Bone marrow (tissue), 2 donors: ENCODE results near the gene CYP39A1.

Source experiments
- DNase-seq, 2 donors: peaks; one replicate each; lab custom pipeline; 2025; lab: John Stamatoyannopoulos, UW

The CYP39A1 gene

DNA sequence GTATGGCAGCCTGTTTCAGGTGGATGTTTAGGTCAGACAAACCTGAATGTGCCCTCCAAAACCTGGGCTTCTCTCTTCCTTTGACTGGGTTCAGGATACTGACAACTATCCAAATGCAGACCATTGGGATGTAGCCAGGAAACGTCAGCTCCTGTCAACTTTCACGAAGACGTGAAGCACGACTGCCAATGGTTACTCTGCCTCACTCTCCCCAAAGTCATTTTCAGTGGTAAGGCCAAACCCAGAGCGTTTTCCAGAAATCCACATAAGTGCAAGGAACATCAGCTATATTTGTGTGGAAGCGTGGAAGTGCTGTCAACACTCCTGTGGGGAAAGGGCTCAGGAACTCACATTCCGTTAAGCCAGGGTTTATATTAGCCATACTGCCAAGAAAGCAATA, 141.3 kb downstream of the CYP39A1 start:
- DNase-seq, result no peak

DNA sequence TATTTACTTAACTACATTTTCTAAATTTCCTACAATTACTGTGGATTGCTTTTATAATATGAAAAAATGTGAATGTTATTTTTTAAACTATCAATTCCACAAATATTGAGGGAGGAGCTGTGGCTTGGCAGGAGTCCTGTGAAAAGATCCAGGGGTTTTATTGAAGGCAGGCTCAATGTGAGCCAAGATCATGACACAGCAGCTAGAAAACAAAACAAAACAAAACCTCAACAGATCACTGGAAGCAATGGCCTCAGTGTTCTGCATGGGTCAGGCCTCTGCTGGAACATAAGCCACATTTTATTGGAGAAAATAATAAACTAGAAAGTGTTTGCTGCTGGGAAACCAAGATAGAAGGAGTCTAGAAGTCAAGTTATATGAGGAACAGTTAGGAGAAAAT, 142.0 kb downstream of the CYP39A1 start:
- DNase-seq, result no peak

DNA sequence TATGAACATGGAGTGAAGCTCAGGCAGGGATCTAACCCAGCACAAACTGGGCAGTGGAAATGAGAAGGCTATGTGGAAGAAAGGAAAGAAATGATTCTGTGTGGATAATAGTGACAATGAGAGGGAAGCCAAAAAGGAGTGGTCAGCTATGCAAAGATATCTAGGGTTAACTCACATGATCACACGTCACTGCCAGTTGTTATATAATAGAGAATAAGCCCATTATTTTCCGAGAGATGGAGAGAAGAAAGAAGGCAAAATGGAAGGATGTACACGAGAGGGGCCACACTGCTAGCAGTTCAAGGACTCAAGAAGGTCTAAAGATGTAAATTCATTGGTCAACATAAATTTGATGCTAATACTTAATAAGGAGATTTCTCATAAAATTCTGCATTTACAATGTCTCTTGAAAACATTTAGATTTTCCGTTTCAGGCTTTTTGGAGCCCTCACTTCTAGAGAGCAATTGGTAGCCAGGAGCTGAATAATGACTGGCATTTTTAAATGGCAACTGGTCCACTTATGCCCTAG, 142.6 kb downstream of the CYP39A1 start:
- no peak for DNase-seq

DNA sequence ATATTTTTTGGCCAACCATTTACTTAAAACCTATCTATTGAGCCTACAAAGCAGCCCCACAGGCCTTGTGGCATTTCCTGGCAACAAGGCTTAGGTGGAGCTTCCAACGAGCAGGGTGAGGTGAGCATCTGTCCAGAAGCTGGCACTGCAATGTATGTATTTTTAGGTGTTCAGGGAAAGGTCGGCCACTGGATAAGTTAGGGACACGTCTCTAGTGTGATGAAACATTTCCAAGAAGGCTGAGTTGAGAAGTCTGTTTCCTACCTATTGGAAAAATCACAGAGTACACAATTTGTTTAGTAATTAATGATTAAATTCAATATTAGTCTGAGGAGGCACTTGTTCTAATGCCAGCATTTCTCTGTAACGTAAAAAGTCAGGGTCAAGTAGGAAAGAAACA, 143.6 kb downstream of the CYP39A1 start:
- DNase-seq, result no peak

DNA sequence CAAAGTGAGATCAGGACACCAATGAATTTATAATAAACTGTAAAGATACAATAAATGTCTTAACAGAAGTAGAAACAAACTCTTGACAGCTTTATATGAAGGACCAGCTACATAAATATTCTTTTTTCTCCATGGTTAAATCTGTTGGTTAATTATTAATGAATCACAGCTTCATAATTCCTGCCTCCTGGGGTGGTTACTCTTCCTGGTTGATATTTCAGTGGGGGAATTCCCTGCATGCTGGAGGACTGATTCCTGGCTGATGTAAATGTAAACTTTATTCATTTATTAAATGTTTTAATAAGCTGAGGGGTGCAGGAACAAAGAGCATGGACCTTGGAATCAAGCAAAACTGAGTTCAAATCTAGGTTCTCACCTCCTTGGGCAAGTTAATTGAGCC, 145.2 kb downstream of the CYP39A1 start:
- DNase-seq, result no peak

DNA sequence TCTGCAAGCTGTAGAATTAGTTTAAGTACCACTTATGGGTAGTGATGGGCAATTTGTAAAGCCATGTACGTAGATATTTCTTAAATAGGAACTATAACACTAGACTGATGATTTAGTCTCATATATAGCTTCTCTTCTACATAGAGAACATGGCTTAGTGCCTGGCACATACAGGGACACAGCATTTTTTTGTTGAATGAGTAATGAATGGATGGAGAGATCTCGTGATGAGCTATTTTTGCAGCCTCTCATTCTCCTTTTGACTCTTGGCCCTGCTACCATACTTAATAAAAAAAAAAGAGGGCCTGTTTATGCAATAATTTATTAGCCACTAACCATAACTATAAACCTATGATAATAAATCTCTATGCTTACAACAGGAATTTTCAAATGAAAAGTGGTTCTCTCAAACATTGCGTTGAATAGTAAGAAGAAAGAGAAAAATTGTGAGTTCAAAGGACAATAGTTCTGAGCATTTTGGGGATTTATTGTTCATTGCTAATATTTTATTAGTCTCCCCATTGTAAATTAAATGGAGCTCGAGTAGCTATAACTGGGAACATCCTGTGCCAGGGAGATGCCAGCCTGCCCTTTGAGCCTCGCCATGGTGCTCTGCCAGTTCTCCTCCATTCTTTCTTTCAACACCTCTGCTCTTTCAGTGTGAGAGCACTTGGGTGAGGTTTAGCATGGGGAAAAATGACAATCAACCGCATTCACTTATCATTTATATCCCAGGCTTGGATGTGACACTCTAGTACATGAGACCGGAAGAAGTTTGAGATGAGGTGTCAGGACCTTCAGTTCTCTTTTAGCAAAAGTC, 146.7 kb downstream of the CYP39A1 start:
- DNase-seq, result no peak

DNA sequence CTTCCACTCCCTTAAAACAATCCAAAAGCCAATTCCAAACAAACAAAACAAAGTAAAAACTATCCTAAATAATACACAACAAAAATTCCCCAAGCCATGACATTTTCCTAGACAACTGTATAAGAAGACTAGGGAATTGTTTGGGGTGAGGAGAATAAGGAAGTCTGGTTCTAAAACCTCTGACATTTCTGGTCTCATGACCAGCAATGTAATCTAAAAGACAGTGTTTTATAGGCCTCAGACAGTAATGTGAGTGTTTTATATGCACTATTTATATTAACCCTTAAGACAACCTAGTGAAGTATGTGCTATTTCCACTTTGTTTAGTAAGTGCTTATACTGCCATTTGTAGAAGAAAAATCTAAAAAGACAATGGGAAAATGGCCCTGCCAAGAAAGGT, 148.4 kb downstream of the CYP39A1 start:
- no peak for DNase-seq

DNA sequence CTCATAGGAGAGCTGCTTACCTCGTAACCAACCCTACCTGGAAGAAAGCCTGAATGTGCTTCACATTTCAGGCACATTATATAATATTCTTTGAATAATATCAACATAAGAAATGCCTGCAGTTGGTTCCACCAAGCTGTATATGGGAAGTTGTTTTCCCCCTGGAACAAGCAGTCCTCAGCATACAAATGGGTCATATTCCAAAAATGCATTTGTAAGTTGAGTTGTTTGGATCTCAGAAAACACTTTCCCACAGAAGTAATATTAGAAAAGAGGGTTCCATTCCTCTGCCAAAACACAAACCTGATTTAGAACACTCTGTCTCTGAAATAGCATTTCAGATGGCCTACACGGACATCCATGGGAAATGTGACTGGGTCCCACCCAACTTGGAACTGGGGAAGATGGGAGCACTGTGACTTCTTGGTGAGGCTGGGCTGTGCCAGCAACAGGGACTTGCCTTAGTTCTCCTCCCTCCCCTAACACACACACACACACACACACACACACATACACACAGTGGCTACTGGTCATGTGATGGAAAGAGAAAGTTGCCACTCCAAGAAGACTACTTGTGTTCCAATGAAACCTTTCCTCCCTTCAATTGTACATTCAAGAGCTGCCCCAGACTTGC, 150.0 kb downstream of the CYP39A1 start:
- DNase-seq, result no peak

DNA sequence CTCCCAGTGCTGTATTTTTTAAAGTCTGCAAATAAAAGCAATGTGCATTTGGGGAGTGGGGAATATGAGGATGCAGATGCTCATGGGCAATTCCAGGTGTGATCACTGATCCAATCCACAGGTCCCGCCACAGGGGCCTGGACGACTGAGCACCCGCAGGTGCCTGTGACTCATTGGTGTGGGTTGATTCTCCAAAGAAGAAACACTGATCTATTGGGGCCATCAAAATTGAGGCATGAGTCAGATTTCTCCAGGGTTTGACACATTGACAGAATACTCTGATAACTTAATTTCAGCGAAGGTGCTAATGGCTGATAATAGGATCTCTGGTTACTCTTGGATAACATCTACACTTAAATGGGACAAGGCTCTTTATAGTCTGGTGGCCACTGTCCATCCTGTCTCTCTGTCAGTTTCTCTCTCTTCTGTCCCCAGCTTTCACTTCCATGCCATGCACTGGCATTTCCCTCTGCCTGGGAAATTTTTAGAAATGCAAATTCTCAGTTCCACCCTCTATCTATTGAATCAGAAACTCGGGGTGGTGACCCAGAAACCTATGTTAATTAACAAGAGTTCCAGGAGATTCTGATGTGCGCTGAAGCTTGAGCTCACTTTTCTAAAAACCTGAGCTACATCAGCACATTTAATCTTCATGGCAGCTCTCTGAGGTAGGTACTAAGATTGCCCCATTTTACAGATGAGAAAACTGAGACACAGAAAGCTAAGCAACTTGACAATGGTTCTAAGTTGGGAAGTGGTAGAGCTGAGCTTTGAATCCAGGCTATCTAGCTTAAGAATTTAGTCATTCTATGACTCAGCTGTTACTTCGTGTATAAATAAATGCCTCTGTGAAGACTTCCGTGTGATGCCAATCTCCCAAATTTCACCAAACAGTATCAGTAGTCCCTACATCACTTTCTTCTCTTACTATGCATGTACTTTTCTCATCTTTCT, 151.2 kb downstream of the CYP39A1 start:
- DNase-seq, result no peak

DNA sequence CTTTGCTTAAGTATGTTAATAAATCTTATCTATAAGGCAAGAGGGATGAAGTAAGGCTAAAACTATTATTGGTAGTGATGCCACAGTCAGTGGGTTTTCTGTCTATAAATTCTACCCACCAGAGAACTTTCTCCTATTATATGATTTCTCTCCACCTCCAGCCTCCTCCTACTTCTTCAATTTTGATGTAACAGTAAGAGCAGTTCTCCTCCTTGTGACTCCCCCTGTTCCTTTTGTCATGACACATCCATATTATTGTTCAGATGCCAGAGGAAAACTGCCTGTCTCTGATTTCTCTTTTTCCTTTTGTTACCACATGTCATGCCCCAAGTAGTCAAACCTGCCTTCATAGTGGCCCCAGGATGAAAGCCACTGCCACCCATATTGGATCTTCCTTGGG, 152.2 kb downstream of the CYP39A1 start:
- no peak for DNase-seq
